Coronary artery (tissue), 2 donors: Measurements from ENCODE around the gene DIP2C.

Source experiments
- DNase-seq: peaks from one replicate; pipeline ENCODE4 v3.0.0-alpha.2; 2017; ENCODE audit warnings: low spot score
- H3K27ac ChIP-seq, 2 donors: fragments of 200-600 bp; sonication (generic); one replicate each; pipeline ENCODE4 v1.5.1; 2016 to 2019
- H3K4me3 ChIP-seq: fragments of 200-600 bp; sonication (generic); 2 replicates; pipeline ENCODE4 v1.5.1; 2016; ENCODE audit warnings: mild to moderate bottlenecking, moderate library complexity
- CTCF ChIP-seq: fragments of 200-600 bp; sonication (generic); IDR thresholded peaks from one replicate; pipeline ENCODE4 v1.5.1; 2019; ENCODE audit warnings: antibody characterized with exemption

DIP2C gene

GRCh38 chr10:519055-519715 lies 170.3 kb downstream of the DIP2C start:
- no peak for DNase-seq
- no peak for TF ChIP-seq CTCF
- no peak overlapping the region for H3K4me3 ChIP-seq
- H3K27ac ChIP-seq, result no peak overlapping the region

- no peak for DNase-seq
- TF ChIP-seq CTCF, result no peak
- Histone ChIP-seq H3K27ac (no peak overlapping the region), H3K4me3 (no peak overlapping the region)
Measured at GRCh38 chr10:517872-518475, 171.5 kb downstream of the DIP2C start.

GRCh38 chr10:517241-517830 lies 172.1 kb downstream of the DIP2C start:
- no peak for TF ChIP-seq CTCF

GRCh38 chr10:516764-517163 lies 172.7 kb downstream of the DIP2C start:
- no peak for TF ChIP-seq CTCF
- Histone ChIP-seq H3K4me3 (no peak overlapping the region), H3K27ac (no peak overlapping the region)
- DNase-seq, result no peak

More at GRCh38 chr10:517241-517830, 172.1 kb downstream of the DIP2C start:
- no peak for DNase-seq
- Histone ChIP-seq H3K27ac (no peak overlapping the region), H3K4me3 (no peak overlapping the region)

- H3K27ac ChIP-seq, result no peak overlapping the region
- TF ChIP-seq CTCF, result no peak
Measured at GRCh38 chr10:515674-516073, 173.8 kb downstream of the DIP2C start.

GRCh38 chr10:514137-514671 lies 175.3 kb downstream of the DIP2C start:
- no peak overlapping the region for H3K4me3 ChIP-seq
- H3K27ac ChIP-seq, result no peak overlapping the region
- DNase-seq, result no peak
- TF ChIP-seq CTCF, result no peak

More at GRCh38 chr10:515674-516073, 173.8 kb downstream of the DIP2C start:
- no peak overlapping the region for H3K4me3 ChIP-seq
- DNase-seq, result no peak
